ENCODE measurements around the gene INPP4B.

- no peak for TF ChIP-seq CTCF (IDR thresholded peaks at IDR 0.05)
- TF ChIP-seq EZH2 (IDR thresholded peaks at IDR 0.05; ENCODE audit: borderline replicate concordance, insufficient read depth, low read depth, low read length, poor library complexity, severe bottlenecking) = no peak
Observed at GRCh38 chr4:142528433-142528832, 317.7 kb downstream of the INPP4B start.

Measured in B cell (primary cell).